ENCODE results near the gene ADAMTSL1. TPM values are rescaled to one million over a fixed set of nuclear protein-coding genes. Genes with fewer than 3 reads are reported as not detected.

The ADAMTSL1 gene
- total and polyA plus RNA-seq, 5 experiments from 2014 or later: not detected

DNA sequence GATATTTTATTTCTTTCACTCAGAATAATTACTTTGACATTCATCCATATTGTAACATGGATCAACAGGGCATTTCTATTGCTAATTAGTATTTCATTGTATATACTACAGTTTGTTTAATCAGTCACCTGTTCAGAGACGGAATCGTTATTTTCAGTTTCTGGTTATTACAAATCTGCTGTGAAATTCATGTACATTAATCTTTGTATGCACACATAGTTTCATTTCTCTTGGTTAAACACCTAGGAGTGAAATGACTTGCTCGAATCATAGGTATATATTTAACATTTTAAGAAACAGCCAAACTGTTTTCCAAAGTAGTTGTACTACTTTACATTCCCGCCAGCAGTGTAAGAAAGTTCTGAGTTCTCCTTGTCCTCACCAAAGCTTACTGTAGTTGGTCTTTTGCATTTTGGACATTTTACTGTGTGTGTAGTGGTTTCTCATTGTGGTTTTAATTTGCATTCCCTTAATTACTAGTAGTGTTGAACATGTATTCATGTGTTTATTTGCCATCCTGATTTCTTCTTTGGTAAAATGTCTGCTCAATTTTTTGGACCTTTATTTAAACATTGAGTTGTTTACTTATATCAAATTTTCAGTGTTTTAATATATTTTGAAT, 360.9 kb downstream of the ADAMTSL1 start:
- Mint-ChIP-seq H3K27me3 (peaks cover 0 to 10% (median 0%) of the 10 kb centered on the region in 5 donors), H3K4me3 (no peak overlapping the region), H3K36me3 (no peaks in the 10 kb centered on the region), H3K27ac (no peak overlapping the region), H3K4me1 (no peaks in the 10 kb centered on the region), H3K9me3 (peaks cover 0 to 2% (median 0%) of the 10 kb centered on the region in 9 donors)
- DNase-seq (no peak), ATAC-seq (no peak)
- POLR2A ChIA-PET: no interaction called here

- Mint-ChIP-seq H3K27ac (no peak overlapping the region), H3K36me3 (no peaks in the 10 kb centered on the region), H3K9me3 (peaks cover 0 to 4% (median 0%) of the 10 kb centered on the region in 9 donors), H3K4me3 (no peak overlapping the region), H3K4me1 (no peaks in the 10 kb centered on the region), H3K27me3 (peaks cover 0 to 11% (median 0%) of the 10 kb centered on the region in 5 donors)
- no peak for DNase-seq
- ATAC-seq: no peak
- POLR2A ChIA-PET: no interaction called here
Measured at GRCh38 chr9:18837402-18837801, 363.4 kb downstream of the ADAMTSL1 start.

DNA sequence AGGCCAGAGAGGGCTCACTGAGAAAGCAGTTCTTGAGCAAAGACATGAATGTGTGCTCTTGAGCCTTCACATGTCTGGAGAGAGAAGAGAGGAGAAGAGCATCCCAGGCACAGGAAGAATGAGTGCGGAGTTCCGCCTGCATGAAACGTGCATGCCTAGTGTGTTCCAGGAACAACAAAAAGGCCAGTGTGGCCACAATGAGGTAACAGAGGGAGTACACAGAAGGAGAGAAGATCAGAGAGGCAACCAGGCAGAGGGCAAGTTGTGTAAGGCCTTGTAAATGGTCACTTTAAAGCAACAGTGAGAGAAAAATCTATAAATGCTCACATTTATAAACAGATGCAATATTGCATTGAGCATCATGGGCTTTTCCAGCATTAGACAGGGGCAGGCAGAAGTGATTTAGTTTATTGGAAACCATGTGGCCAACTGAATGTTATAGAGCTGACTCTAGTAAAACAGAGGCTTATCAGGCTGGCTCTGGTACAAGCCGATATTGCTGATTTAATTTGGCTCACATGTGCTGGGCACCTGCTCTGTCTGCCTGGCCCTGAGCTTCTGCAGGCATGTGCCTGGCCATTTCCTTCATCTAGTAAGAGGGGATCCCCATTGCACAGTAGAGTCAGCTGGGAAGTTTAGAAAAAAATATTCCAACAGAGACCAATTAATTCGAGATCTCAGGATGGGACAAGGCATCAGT, 373.8 kb downstream of the ADAMTSL1 start:
- Mint-ChIP-seq H3K27ac (no peak overlapping the region), H3K9me3 (peaks cover 0 to 5% (median 0%) of the 10 kb centered on the region in 9 donors), H3K4me1 (peaks cover 0 to 2% (median 0%) of the 10 kb centered on the region in 4 donors), H3K36me3 (no peaks in the 10 kb centered on the region), H3K27me3 (peaks cover 0 to 7% (median under 1%) of the 10 kb centered on the region in 5 donors), H3K4me3 (no peak overlapping the region)
- POLR2A ChIA-PET: no interaction called here
- no peak for DNase-seq
- no peak for ATAC-seq

DNA sequence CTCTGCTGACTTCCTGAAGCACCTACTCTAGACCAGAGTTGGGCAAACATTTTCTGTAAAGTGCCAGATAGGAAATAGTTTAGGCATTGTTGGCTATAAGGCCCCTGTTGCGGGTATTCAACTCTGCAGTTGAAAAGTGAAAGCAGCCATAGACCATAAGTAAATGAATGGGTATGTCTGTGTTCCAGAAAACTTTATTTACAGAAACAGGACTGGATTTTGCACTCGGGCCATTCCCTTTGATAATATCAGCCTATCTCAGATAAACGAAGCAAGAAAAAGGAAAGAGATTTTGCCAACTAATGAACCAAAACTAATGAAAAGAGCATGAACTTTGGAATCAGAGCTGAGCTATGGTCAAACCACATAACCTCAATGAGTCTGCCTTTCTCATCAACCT, 374.7 kb downstream of the ADAMTSL1 start:
- peaks cover 0 to 2% (median 0%) of the 10 kb centered on the region in 4 donors for H3K4me1 Mint-ChIP-seq
- POLR2A ChIA-PET: no interaction called here
- peaks cover 0 to 10% (median 3%) of the 10 kb centered on the region in 5 donors for H3K27me3 Mint-ChIP-seq
- peaks cover 0 to 3% (median 0%) of the 10 kb centered on the region in 9 donors for H3K9me3 Mint-ChIP-seq
- H3K36me3 Mint-ChIP-seq: no peaks in the 10 kb centered on the region
- no peak for DNase-seq
- no peak for ATAC-seq
- no peak overlapping the region for H3K27ac Mint-ChIP-seq
- H3K4me3 Mint-ChIP-seq: no peak overlapping the region

GRCh38 chr9:18849270-18849669, 375.3 kb downstream of the ADAMTSL1 start:
- no peak overlapping the region for H3K27ac Mint-ChIP-seq
- peaks cover 0 to 1% (median 0%) of the 10 kb centered on the region in 9 donors for H3K9me3 Mint-ChIP-seq
- peaks cover 0 to 2% (median 0%) of the 10 kb centered on the region in 4 donors for H3K4me1 Mint-ChIP-seq
- POLR2A ChIA-PET: no interaction called here
- no peaks in the 10 kb centered on the region for H3K36me3 Mint-ChIP-seq
- no peak overlapping the region for H3K4me3 Mint-ChIP-seq
- ATAC-seq: no peak
- peaks cover 0 to 11% (median 3%) of the 10 kb centered on the region in 5 donors for H3K27me3 Mint-ChIP-seq
- DNase-seq: no peak

- POLR2A ChIA-PET: no interaction called here
- DNase-seq (no peak), ATAC-seq (no peak)
- Mint-ChIP-seq H3K27me3 (peaks cover 0 to 8% (median 3%) of the 10 kb centered on the region in 5 donors), H3K4me3 (no peak overlapping the region), H3K4me1 (peaks cover 0 to 2% (median 0%) of the 10 kb centered on the region in 4 donors), H3K27ac (no peak overlapping the region), H3K9me3 (no peaks in the 10 kb centered on the region), H3K36me3 (no peaks in the 10 kb centered on the region)
Measured at GRCh38 chr9:18849890-18850677, 376.1 kb downstream of the ADAMTSL1 start.

GRCh38 chr9:18851069-18851795, 377.3 kb downstream of the ADAMTSL1 start:
- POLR2A ChIA-PET: no interaction called here
- DNase-seq: no peak
- Mint-ChIP-seq H3K36me3 (no peaks in the 10 kb centered on the region), H3K9me3 (no peaks in the 10 kb centered on the region), H3K27ac (no peak overlapping the region), H3K4me3 (no peak overlapping the region), H3K4me1 (peaks cover 0 to 2% (median 0%) of the 10 kb centered on the region in 4 donors), H3K27me3 (peaks cover 0 to 6% (median 3%) of the 10 kb centered on the region in 5 donors)
- ATAC-seq: no peak

- Mint-ChIP-seq H3K36me3 (no peaks in the 10 kb centered on the region), H3K9me3 (peaks cover 0 to 2% (median 0%) of the 10 kb centered on the region in 9 donors), H3K4me3 (no peak overlapping the region), H3K4me1 (no peaks in the 10 kb centered on the region), H3K27ac (no peak overlapping the region), H3K27me3 (peaks cover 3 to 15% (median 9%) of the 10 kb centered on the region in 5 donors)
- ATAC-seq (no peak), DNase-seq (no peak)
- POLR2A ChIA-PET: no interaction called here
Measured at GRCh38 chr9:18855656-18856055, 381.7 kb downstream of the ADAMTSL1 start.

DNA sequence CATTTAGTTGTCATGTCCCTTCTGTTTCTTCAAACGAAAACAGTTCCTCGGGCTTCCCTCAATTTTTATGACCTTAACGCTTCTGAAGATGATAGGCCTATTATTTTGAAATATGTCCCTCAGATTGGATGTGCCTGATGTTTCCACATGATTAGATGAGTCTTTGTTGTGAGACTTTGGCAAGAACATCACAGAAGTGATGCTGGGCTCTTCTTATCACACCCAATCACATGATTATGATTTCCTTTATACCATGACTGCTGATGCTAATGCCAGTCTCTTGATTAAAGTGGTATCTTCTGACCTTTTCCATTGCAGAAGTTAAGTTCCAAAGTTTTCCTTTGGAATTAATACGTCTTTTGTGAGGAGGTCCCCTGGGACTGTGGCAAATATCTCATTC, 383.4 kb downstream of the ADAMTSL1 start:
- Mint-ChIP-seq H3K4me3 (no peak overlapping the region), H3K36me3 (no peaks in the 10 kb centered on the region), H3K27me3 (peaks cover 3 to 15% (median 12%) of the 10 kb centered on the region in 5 donors), H3K27ac (no peak overlapping the region), H3K9me3 (peaks cover 0 to 3% (median 0%) of the 10 kb centered on the region in 9 donors), H3K4me1 (no peaks in the 10 kb centered on the region)
- POLR2A ChIA-PET: no interaction called here
- DNase-seq: no peak
- no peak for ATAC-seq

GRCh38 chr9:18857769-18858168, 383.8 kb downstream of the ADAMTSL1 start:
- peaks cover 3 to 15% (median 13%) of the 10 kb centered on the region in 5 donors for H3K27me3 Mint-ChIP-seq
- no peaks in the 10 kb centered on the region for H3K4me1 Mint-ChIP-seq
- H3K27ac Mint-ChIP-seq: no peak overlapping the region
- no peak for ATAC-seq
- no peak overlapping the region for H3K4me3 Mint-ChIP-seq
- no peaks in the 10 kb centered on the region for H3K36me3 Mint-ChIP-seq
- POLR2A ChIA-PET: no interaction called here
- peaks cover 0 to 3% (median 0%) of the 10 kb centered on the region in 9 donors for H3K9me3 Mint-ChIP-seq
- DNase-seq: no peak

GRCh38 chr9:18861609-18862544, 387.9 kb downstream of the ADAMTSL1 start:
- Mint-ChIP-seq H3K36me3 (no peaks in the 10 kb centered on the region), H3K4me3 (no peak overlapping the region), H3K9me3 (peaks cover 0 to 3% (median 0%) of the 10 kb centered on the region in 9 donors), H3K4me1 (no peaks in the 10 kb centered on the region), H3K27ac (peak overlapping the region in 1 of 10 donors; percentile 26), H3K27me3 (peaks cover 0 to 15% (median 9%) of the 10 kb centered on the region in 5 donors)
- DNase-seq (no peak), ATAC-seq (no peak)
- POLR2A ChIA-PET: no interaction called here

GRCh38 chr9:18863791-18864190, 389.8 kb downstream of the ADAMTSL1 start:
- peaks cover 0 to 10% (median 2%) of the 10 kb centered on the region in 9 donors for H3K9me3 Mint-ChIP-seq
- no peaks in the 10 kb centered on the region for H3K36me3 Mint-ChIP-seq
- ATAC-seq (no peak), DNase-seq (no peak)
- H3K27ac Mint-ChIP-seq: no peak overlapping the region
- H3K4me3 Mint-ChIP-seq: no peak overlapping the region
- POLR2A ChIA-PET: no interaction called here
- H3K4me1 Mint-ChIP-seq: no peaks in the 10 kb centered on the region
- peaks cover 0 to 5% (median 4%) of the 10 kb centered on the region in 5 donors for H3K27me3 Mint-ChIP-seq

Measured in naive thymus-derived CD8-positive, alpha-beta T cell (primary cell).